Midbrain (tissue), 1 donor: ENCODE measurements around the gene PER1.
"Not testable (repeated sequence)": the region's sequence is repeated elsewhere in the genome, so short reads cannot be mapped to it uniquely, and the experiment has no call there.

ENCODE experiments used
- DNase-seq: peaks from one replicate; lab custom pipeline; 2025; lab: John Stamatoyannopoulos, UW

PER1 gene

GRCh38 chr17:8152112-8152775 lies at the start of gene PER1:
Gene PER1, minus strand, starts transcription at chr17:8152404. Its CDS starts 1,698 bp downstream, at chr17:8150706.
- DNase-seq, result peak; percentile 96

GRCh38 chr17:8192070-8192815 lies 40.0 kb upstream of the PER1 start:
- DNase-seq, result peak; percentile 97

- no peak for DNase-seq
Measured at GRCh38 chr17:8190506-8190905, 38.3 kb upstream of the PER1 start.

GRCh38 chr17:8189711-8190477 lies 37.7 kb upstream of the PER1 start, which contains the start of gene BORCS6:
Gene BORCS6, minus strand, starts transcription at chr17:8190180. Its CDS starts 40 bp downstream, at chr17:8190140.
- DNase-seq, result peak; percentile 97

- DNase-seq, result no peak
Measured at GRCh38 chr17:8189041-8189710, 37.0 kb upstream of the PER1 start.

- no peak for DNase-seq
Measured at GRCh38 chr17:8188263-8188839, 36.1 kb upstream of the PER1 start.

GRCh38 chr17:8187517-8188262 lies 35.5 kb upstream of the PER1 start:
- DNase-seq, result peak; percentile 91

GRCh38 chr17:8186787-8187516 lies 34.7 kb upstream of the PER1 start:
- peak; percentile 93 for DNase-seq

GRCh38 chr17:8186446-8186786 lies 34.2 kb upstream of the PER1 start:
- no peak for DNase-seq

- peak; percentile 80 for DNase-seq
Measured at GRCh38 chr17:8185582-8186445, 33.6 kb upstream of the PER1 start.

- DNase-seq, result no peak
Measured at GRCh38 chr17:8176998-8177731, 25.0 kb upstream of the PER1 start.

- DNase-seq, result peak; percentile 76
Measured at GRCh38 chr17:8176197-8176940, 24.2 kb upstream of the PER1 start, which contains the start of gene TMEM107. Gene TMEM107, minus strand, starts transcription at chr17:8176380. Its CDS starts 94 bp downstream, at chr17:8176286.

- no peak for DNase-seq
Measured at GRCh38 chr17:8175795-8176196, 23.6 kb upstream of the PER1 start.

GRCh38 chr17:8173871-8174322 lies 21.7 kb upstream of the PER1 start:
- no peak for DNase-seq

- peak; percentile 92 for DNase-seq
Measured at GRCh38 chr17:8173056-8173870, 21.1 kb upstream of the PER1 start.

- not testable (repeated sequence) for DNase-seq
Measured at GRCh38 chr17:8170186-8170585, 18.0 kb upstream of the PER1 start.

GRCh38 chr17:8167526-8167925 lies 15.3 kb upstream of the PER1 start:
- DNase-seq, result no peak
